ENCODE results near the gene KCNG2. TPM values are rescaled to one million over a fixed set of nuclear protein-coding genes. Genes with fewer than 3 reads are reported as not detected.

KCNG2 gene
- total and polyA plus RNA-seq, 9 of the 15 experiments (the other 6 are each of a cell fraction or from before 2014, with no cell fraction given): not detected

GRCh38 chr18:79850731-79851130, 53.0 kb downstream of the KCNG2 start:
- CTCF ChIA-PET (ENCODE audit: low intra/inter-chr PET ratio): no interaction called here
- BruUV-seq (replicated peaks): no TSS peak
- WGBS (ENCODE audit: insufficient coverage, low coverage, missing lambda C conversion rate): 12% methylated on average over 15 of the region's 16 CpGs
- TF ChIP-seq, protein P1, sequence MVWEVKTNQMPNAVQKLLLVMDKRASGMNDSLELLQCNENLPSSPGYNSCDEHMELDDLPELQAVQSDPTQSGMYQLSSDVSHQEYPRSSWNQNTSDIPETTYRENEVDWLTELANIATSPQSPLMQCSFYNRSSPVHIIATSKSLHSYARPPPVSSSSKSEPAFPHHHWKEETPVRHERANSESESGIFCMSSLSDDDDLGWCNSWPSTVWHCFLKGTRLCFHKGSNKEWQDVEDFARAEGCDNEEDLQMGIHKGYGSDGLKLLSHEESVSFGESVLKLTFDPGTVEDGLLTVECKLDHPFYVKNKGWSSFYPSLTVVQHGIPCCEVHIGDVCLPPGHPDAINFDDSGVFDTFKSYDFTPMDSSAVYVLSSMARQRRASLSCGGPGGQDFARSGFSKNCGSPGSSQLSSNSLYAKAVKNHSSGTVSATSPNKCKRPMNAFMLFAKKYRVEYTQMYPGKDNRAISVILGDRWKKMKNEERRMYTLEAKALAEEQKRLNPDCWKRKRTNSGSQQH (CRISPR knock-in tag; IDR thresholded peaks at IDR 0.05): no peak
- TF ChIP-seq FOSL1 (tag; conservative IDR thresholded peaks at IDR 0.05): no peak
- TF ChIP-seq KAT8 (IDR thresholded peaks at IDR 0.05; ENCODE audit: low read depth): no peak
- no peak for TF ChIP-seq ILF3 (IDR thresholded peaks at IDR 0.05; ENCODE audit: borderline replicate concordance)
- TF ChIP-seq ZNF175 (CRISPR knock-in tag; IDR thresholded peaks at IDR 0.05; ENCODE audit: low read depth): no peak
- TF ChIP-seq GMEB1 (CRISPR knock-in tag; IDR thresholded peaks at IDR 0.05): no peak
- no peak for TF ChIP-seq POLR2G (IDR thresholded peaks at IDR 0.05; ENCODE audit: low read depth, low read length)
- no peak for TF ChIP-seq ZBTB40 (IDR thresholded peaks at IDR 0.05)
- no peak for TF ChIP-seq ZBTB40 (CRISPR knock-in tag; IDR thresholded peaks at IDR 0.05)
- TF ChIP-seq TRIM24 (IDR thresholded peaks at IDR 0.05): no peak
- TF ChIP-seq TRIM28 (IDR thresholded peaks at IDR 0.05): no peak
- TF ChIP-seq ELF4 (CRISPR knock-in tag; IDR thresholded peaks at IDR 0.05): no peak

More at GRCh38 chr18:79850731-79851130, 53.0 kb downstream of the KCNG2 start:
- H3K9me3 ChIP-seq (replicated peaks; ENCODE audit: control insufficient read depth, insufficient read depth, low read depth, low read length): no peaks in the 10 kb centered on the region
- no peak overlapping the region for H3K4me3 ChIP-seq
- ATAC-seq (no peak), DNase-seq (ENCODE audit: extremely low read depth in 1 of 4, low spot score in 3 of 4) (no peak), FAIRE-seq (no peak)
- H3K79me2 ChIP-seq (ENCODE audit: control insufficient read depth, insufficient read depth, low read length): no peaks in the 10 kb centered on the region
- no peak overlapping the region for H3K9ac ChIP-seq (ENCODE audit: insufficient read depth in 1 of 2, low read depth in 2 of 2, low read length in 2 of 2)
- peaks cover 33 to 74% of the 10 kb centered on the region in 2 experiments for H3K27me3 ChIP-seq (ENCODE audit: control insufficient read depth in 2 of 2, insufficient read depth in 2 of 2, low read length in 2 of 2)
- no peaks in the 10 kb centered on the region for H3K9me1 ChIP-seq (ENCODE audit: control insufficient read depth, insufficient read depth, low read length)
- H3K36me3 ChIP-seq (ENCODE audit: control insufficient read depth, insufficient read depth, low read length): no peaks in the 10 kb centered on the region
- H2AFZ ChIP-seq (ENCODE audit: low read depth, low read length): no peak overlapping the region
- no peak overlapping the region for H3K27ac ChIP-seq (ENCODE audit: extremely low read depth, low read depth, low read length)
- H3K4me1 ChIP-seq (replicated peaks in 1 of 2; ENCODE audit: control insufficient read depth in 2 of 2, insufficient read depth in 2 of 2, low read length in 2 of 2): peaks cover 0 to 27% of the 10 kb centered on the region in 2 experiments; a peak in 2 of 5 replicates
- no peaks in the 10 kb centered on the region for H4K20me1 ChIP-seq (replicated peaks; ENCODE audit: control insufficient read depth, insufficient read depth, low read length)
- in situ Hi-C loops (cut with MboI) (no loop called here), intact Hi-C loops (cut with micrococcal nuclease) (no loop called here)
- no peak overlapping the region for H3K4me2 ChIP-seq (ENCODE audit: insufficient read depth, low read length)
- POLR2A ChIA-PET: interaction anchor here (0.6 kb wide), 1 partner anchor 8 kb away, joined by 3 read pairs; no protein-coding TSS in a partner anchor

Data from K562 (cell line).